GM12878 (cell line): ENCODE data around the gene ACSL4. TPM values are rescaled to one million over a fixed set of nuclear protein-coding genes. Genes with fewer than 3 reads are reported as not detected.

Experiments used
- ATAC-seq: fragments of 200-7000 bp; cut with Tn5 transposase; 3 replicates; pipeline ENCODE4 v1.9.1; 2020; ENCODE audit warnings: mild to moderate bottlenecking, moderate library complexity
- BruUV-seq: library from RNA; stranded (reverse); fragments of 400-500 nt; replicated peaks from 2 replicates; lab custom pipeline; 2021; lab: Mats Ljungman, UMichigan
- CTCF ChIA-PET: fragments of 300-600 bp; sonication (Branson Sonifier 250); formaldehyde crosslinking; extraction: SDS; loops from one replicate; lab custom pipeline; 2021; ENCODE audit warnings: inconsistent platforms; lab: Yijun Ruan, JAX
- POLR2A ChIA-PET: fragments of 350-600 bp; formaldehyde crosslinking; extraction: SDS; loops from one replicate; lab custom pipeline; 2021; ENCODE audit warnings: inconsistent platforms; lab: Charles Lee
- RAD21 ChIA-PET: fragments of 300-600 bp; sonication (Branson Sonifier 250); formaldehyde crosslinking; loops from one replicate; lab custom pipeline; 2023; ENCODE audit warnings: antibody characterized with exemption; ENCODE audit not compliant: unreplicated experiment; lab: Charles Lee
- SMC1A ChIA-PET: fragments of 300-600 bp; sonication (Branson Sonifier 250); formaldehyde crosslinking; loops from one replicate; lab custom pipeline; 2023; ENCODE audit not compliant: unreplicated experiment, uncharacterized antibody; lab: Charles Lee
- DNase-seq: peaks from one replicate; pipeline ENCODE4 v3.0.0-alpha.2; 2011; ENCODE audit warnings: low read depth, low spot score
- FAIRE-seq: peaks from 3 replicates; lab custom pipeline; 2011; peaks lifted over from hg19 to GRCh38; lab: Jason Lieb, UNC
- H2AFZ ChIP-seq: 2 replicates; pipeline ENCODE4 v1.6.0; 2011; ENCODE audit warnings: low read depth, low read length, control low read depth; ENCODE audit not compliant: control insufficient read depth
- H3K27ac ChIP-seq: 2 replicates; pipeline ENCODE4 v1.5.1; 2011; ENCODE audit warnings: control low read depth; ENCODE audit not compliant: control insufficient read depth, insufficient read depth
- H3K27me3 ChIP-seq, 2 experiments: replicated peaks in 1 of 2; 2 replicates each; pipeline versions ENCODE4 v1.6.0 to v1.6.1; 2011; ENCODE audit warnings: low read length in 1 of 2; ENCODE audit not compliant: control insufficient read depth in 2 of 2, insufficient read depth in 2 of 2
- H3K36me3 ChIP-seq, 2 experiments: 2 replicates each; pipeline ENCODE4 v1.5.1; 2011; ENCODE audit warnings: low read length in 1 of 2; ENCODE audit not compliant: control insufficient read depth in 2 of 2, insufficient read depth in 2 of 2
- H3K4me1 ChIP-seq: 2 replicates; pipeline ENCODE4 v1.6.1; 2011; ENCODE audit warnings: mild to moderate bottlenecking, low read length, moderate library complexity, mixed read lengths; ENCODE audit not compliant: control insufficient read depth, insufficient read depth
- H3K4me2 ChIP-seq: 2 replicates; pipeline ENCODE4 v1.6.0; 2011; ENCODE audit warnings: control low read depth; ENCODE audit not compliant: control insufficient read depth, insufficient read depth
- H3K4me3 ChIP-seq: fragments of 200-600 bp; sonication (generic); 2 replicates; pipeline ENCODE4 v1.5.1; 2016
- H3K79me2 ChIP-seq: 2 replicates; pipeline ENCODE4 v1.6.0; 2011; ENCODE audit warnings: low read length; ENCODE audit not compliant: control insufficient read depth, insufficient read depth
- H3K9ac ChIP-seq: 2 replicates; pipeline ENCODE4 v1.8.0; 2011; ENCODE audit warnings: low read length, control low read depth, mixed read lengths; ENCODE audit not compliant: control insufficient read depth, insufficient read depth
- H3K9me3 ChIP-seq: replicated peaks from 3 replicates; pipeline ENCODE4 v1.5.1; 2011; ENCODE audit warnings: mild to moderate bottlenecking, low read length; ENCODE audit not compliant: control insufficient read depth, insufficient read depth
- H4K20me1 ChIP-seq: 2 replicates; pipeline ENCODE4 v1.6.0; 2011; ENCODE audit not compliant: control insufficient read depth, insufficient read depth
- ASH2L ChIP-seq: fragments of 300-600, 200-600 bp; sonication (generic); IDR thresholded peaks from 2 replicates; pipeline ENCODE4 v1.6.1; 2017; ENCODE audit warnings: low read depth, mild to moderate bottlenecking, borderline replicate concordance
- CEBPB ChIP-seq, 2 experiments: fragments of 150-350 bp in 1 of 2; IDR thresholded peaks; 2 replicates each; pipeline ENCODE4 v1.6.1; 2012 to 2014; ENCODE audit warnings: low read depth in 2 of 2, low read length in 2 of 2, borderline replicate concordance in 1 of 2, inconsistent platforms in 1 of 2
- CREB1 ChIP-seq: IDR thresholded peaks from 2 replicates; pipeline ENCODE4 v1.6.1; 2012; ENCODE audit warnings: low read depth, mild to moderate bottlenecking, inconsistent platforms
- MEF2A ChIP-seq: IDR thresholded peaks from 2 replicates; pipeline ENCODE4 v1.6.1; 2011; ENCODE audit warnings: low read depth, mild to moderate bottlenecking, low read length, moderate library complexity; ENCODE audit not compliant: insufficient read depth
- REST ChIP-seq: IDR thresholded peaks from 2 replicates; pipeline ENCODE4 v1.6.1; 2012; ENCODE audit warnings: mild to moderate bottlenecking, low read depth, low read length
- STAT1 ChIP-seq: fragments of 450-650 bp; conservative IDR thresholded peaks from 2 replicates; pipeline ENCODE4 v1.6.1; 2014; ENCODE audit warnings: antibody characterized with exemption, mild to moderate bottlenecking
- SUZ12 ChIP-seq: fragments of 200-600 bp; sonication (generic); IDR thresholded peaks from one replicate; pipeline ENCODE4 v1.6.1; 2018; ENCODE audit warnings: antibody characterized with exemption, mild to moderate bottlenecking; ENCODE audit not compliant: unreplicated experiment
- WRNIP1 ChIP-seq: IDR thresholded peaks from 2 replicates; pipeline ENCODE4 v1.6.1; 2011; ENCODE audit warnings: low read depth, low read length, improper control_type of control experiment, borderline replicate concordance
- WGBS: methylation state at CpG from one replicate; pipeline ENCODE4 v1.1.6; 2016; ENCODE audit warnings: low lambda C conversion rate; ENCODE audit not compliant: insufficient replicate concordance, insufficient coverage; ENCODE audit errors: missing lambda C conversion rate; 5-methylcytosine and 5-hydroxymethylcytosine counted together
- in situ Hi-C: fragments of 300-500 bp; cut with MboI; formaldehyde crosslinking; loops from 9 replicates; pipeline ENCODE4 v1.14.3; 2018; ENCODE audit warnings: mixed read lengths
- intact Hi-C: fragments of 100-400 bp; cut with micrococcal nuclease; formaldehyde crosslinking; loops from one replicate; pipeline ENCODE4 v1.14.2; 2022; ENCODE audit not compliant: unreplicated experiment
- polyA plus RNA-seq, 11 experiments: library from polyadenylated mRNA; depleted of rRNA in 4 of 11; unstranded in 6 of 11; stranded (reverse) in 5 of 11; fragments of >200 nt; fragmentation: Nextera tagmentation in 4 of 11; fragmentation: Illumina TruSeq in 1 of 11; extraction: Ambion mirVana in 4 of 11; extraction: Trizol in 1 of 11; gene quantifications; 1 replicate in 1 of 11; 2 replicates in 10 of 11; pipeline versions ENCODE4 v1.2.1 to v1.2.3, GENCODE V29; 2011 to 2016; ENCODE audit warnings: inconsistent platforms in 2 of 11, missing spikeins in 2 of 11, low read depth in 1 of 11
- total RNA-seq, 4 experiments: library from RNA; depleted of rRNA in 3 of 4; stranded (reverse); fragments of >200 nt in 3 of 4; fragmentation: Illumina TruSeq in 1 of 4; extraction: Trizol in 1 of 4; gene quantifications; 2 replicates each; pipeline versions ENCODE4 v1.2.1 to v1.2.3, GENCODE V29; 2013 to 2021
- TF ChIP-seq, protein P1 (sequence below): fragments of 450-650 bp; IDR thresholded peaks from 2 replicates; pipeline ENCODE4 v1.6.1; 2014; ENCODE audit warnings: mild to moderate bottlenecking
- TF ChIP-seq, protein P2 (sequence below): fragments of 450-650 bp; conservative IDR thresholded peaks from 2 replicates; pipeline ENCODE4 v1.6.1; 2017; ENCODE audit warnings: mild to moderate bottlenecking, moderate library complexity
- TF ChIP-seq, protein P3 (sequence below): fragments of 450-650 bp; IDR thresholded peaks from 2 replicates; pipeline ENCODE4 v1.6.1; 2016; ENCODE audit warnings: mild to moderate bottlenecking, moderate library complexity, borderline replicate concordance

The ACSL4 gene
- total and polyA plus RNA-seq, 10 of the 15 experiments (the other 5 are each of a cell fraction or from before 2014, with no cell fraction given), result 20.7 to 66.6 (median 45.4) TPM

DNA sequence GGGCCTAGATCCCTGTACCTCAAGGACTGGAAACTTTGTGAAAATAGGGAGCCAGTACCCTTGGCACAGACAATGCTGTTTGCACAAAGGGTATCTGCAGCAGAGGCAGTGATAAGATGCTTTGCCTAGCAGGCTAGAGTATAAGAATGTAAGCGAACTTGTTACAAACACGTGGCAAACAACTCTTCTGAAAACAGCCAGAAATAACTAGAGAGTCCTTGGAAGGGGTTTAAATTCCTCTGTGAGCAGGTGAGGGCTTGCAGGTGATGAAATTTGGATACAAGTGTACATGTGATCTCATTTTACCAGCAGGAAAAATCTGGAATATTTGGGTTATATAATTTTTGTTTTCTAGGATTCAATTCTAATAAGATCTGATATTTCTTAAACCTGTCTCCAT is 18.6 kb upstream of the ACSL4 start:
- no peak for ATAC-seq
- no peak for FAIRE-seq

More for the DNA sequence above, 18.6 kb upstream of the ACSL4 start:
- TF ChIP-seq WRNIP1, result no peak
- TF ChIP-seq REST, result no peak
- TF ChIP-seq SUZ12, result no peak
- TF ChIP-seq, protein P1, sequence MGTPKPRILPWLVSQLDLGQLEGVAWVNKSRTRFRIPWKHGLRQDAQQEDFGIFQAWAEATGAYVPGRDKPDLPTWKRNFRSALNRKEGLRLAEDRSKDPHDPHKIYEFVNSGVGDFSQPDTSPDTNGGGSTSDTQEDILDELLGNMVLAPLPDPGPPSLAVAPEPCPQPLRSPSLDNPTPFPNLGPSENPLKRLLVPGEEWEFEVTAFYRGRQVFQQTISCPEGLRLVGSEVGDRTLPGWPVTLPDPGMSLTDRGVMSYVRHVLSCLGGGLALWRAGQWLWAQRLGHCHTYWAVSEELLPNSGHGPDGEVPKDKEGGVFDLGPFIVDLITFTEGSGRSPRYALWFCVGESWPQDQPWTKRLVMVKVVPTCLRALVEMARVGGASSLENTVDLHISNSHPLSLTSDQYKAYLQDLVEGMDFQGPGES, result no peak
- TF ChIP-seq, protein P2, sequence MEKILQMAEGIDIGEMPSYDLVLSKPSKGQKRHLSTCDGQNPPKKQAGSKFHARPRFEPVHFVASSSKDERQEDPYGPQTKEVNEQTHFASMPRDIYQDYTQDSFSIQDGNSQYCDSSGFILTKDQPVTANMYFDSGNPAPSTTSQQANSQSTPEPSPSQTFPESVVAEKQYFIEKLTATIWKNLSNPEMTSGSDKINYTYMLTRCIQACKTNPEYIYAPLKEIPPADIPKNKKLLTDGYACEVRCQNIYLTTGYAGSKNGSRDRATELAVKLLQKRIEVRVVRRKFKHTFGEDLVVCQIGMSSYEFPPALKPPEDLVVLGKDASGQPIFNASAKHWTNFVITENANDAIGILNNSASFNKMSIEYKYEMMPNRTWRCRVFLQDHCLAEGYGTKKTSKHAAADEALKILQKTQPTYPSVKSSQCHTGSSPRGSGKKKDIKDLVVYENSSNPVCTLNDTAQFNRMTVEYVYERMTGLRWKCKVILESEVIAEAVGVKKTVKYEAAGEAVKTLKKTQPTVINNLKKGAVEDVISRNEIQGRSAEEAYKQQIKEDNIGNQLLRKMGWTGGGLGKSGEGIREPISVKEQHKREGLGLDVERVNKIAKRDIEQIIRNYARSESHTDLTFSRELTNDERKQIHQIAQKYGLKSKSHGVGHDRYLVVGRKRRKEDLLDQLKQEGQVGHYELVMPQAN, result no peak
- TF ChIP-seq, protein P3, sequence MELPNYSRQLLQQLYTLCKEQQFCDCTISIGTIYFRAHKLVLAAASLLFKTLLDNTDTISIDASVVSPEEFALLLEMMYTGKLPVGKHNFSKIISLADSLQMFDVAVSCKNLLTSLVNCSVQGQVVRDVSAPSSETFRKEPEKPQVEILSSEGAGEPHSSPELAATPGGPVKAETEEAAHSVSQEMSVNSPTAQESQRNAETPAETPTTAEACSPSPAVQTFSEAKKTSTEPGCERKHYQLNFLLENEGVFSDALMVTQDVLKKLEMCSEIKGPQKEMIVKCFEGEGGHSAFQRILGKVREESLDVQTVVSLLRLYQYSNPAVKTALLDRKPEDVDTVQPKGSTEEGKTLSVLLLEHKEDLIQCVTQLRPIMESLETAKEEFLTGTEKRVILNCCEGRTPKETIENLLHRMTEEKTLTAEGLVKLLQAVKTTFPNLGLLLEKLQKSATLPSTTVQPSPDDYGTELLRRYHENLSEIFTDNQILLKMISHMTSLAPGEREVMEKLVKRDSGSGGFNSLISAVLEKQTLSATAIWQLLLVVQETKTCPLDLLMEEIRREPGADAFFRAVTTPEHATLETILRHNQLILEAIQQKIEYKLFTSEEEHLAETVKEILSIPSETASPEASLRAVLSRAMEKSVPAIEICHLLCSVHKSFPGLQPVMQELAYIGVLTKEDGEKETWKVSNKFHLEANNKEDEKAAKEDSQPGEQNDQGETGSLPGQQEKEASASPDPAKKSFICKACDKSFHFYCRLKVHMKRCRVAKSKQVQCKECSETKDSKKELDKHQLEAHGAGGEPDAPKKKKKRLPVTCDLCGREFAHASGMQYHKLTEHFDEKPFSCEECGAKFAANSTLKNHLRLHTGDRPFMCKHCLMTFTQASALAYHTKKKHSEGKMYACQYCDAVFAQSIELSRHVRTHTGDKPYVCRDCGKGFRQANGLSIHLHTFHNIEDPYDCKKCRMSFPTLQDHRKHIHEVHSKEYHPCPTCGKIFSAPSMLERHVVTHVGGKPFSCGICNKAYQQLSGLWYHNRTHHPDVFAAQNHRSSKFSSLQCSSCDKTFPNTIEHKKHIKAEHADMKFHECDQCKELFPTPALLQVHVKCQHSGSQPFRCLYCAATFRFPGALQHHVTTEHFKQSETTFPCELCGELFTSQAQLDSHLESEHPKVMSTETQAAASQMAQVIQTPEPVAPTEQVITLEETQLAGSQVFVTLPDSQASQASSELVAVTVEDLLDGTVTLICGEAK, result no peak
- no peak for TF ChIP-seq CREB1
- TF ChIP-seq ASH2L, result no peak
- TF ChIP-seq STAT1, result no peak
- no peak for TF ChIP-seq MEF2A
- TF ChIP-seq CEBPB (IDR thresholded peaks at IDR 0.05; ENCODE audit: borderline replicate concordance in 1 of 2, low read depth in 2 of 2, low read length in 2 of 2), result no peak
- no peaks in the 10 kb centered on the region for H3K4me1 ChIP-seq
- ChIA-PET SMC1A (no interaction called here), POLR2A (no interaction called here), CTCF (no interaction called here), RAD21 (no interaction called here)
- no TSS peak for BruUV-seq
- no peaks in the 10 kb centered on the region for H3K79me2 ChIP-seq
- in situ Hi-C loops, result no loop called here
- no peaks in the 10 kb centered on the region for H3K27me3 ChIP-seq
- H4K20me1 ChIP-seq, result no peaks in the 10 kb centered on the region
- DNase-seq, result no peak
- H3K9me3 ChIP-seq, result no peaks in the 10 kb centered on the region; the same call in 1 of the 3 replicates
- H3K4me3 ChIP-seq, result no peak overlapping the region
- no peak overlapping the region for H3K9ac ChIP-seq
- H3K27ac ChIP-seq, result no peak overlapping the region
- H3K36me3 ChIP-seq, result no peaks in the 10 kb centered on the region
- 2% methylated on average over 2 of the region's 2 CpGs for WGBS
- H3K4me2 ChIP-seq, result no peak overlapping the region
- intact Hi-C loops, result no loop called here
- no peak overlapping the region for H2AFZ ChIP-seq
